Neural crest cell (in vitro differentiated cells): ENCODE measurements around the gene SCN5A. TPM values are rescaled to one million over a fixed set of nuclear protein-coding genes. Genes with fewer than 3 reads are reported as not detected.

Experiments used
- DNase-seq: peaks from one replicate; pipeline ENCODE4 v3.0.0; 2021; ENCODE audit warnings: low read depth, mixed read lengths, low spot score
- H3K27ac Mint-ChIP-seq: one replicate; pipeline ENCODE4 v1.8.0; 2021; ENCODE audit warnings: mild to moderate bottlenecking, mixed read lengths; ENCODE audit not compliant: unreplicated experiment
- H3K27me3 Mint-ChIP-seq: 2 replicates; pipeline ENCODE4 v1.8.0; 2021; ENCODE audit warnings: low read depth, mild to moderate bottlenecking, mixed read lengths
- H3K36me3 Mint-ChIP-seq: 2 replicates; pipeline ENCODE4 v1.8.0; 2021; ENCODE audit warnings: low read depth, mild to moderate bottlenecking, mixed read lengths
- H3K4me1 Mint-ChIP-seq: 2 replicates; pipeline ENCODE4 v1.8.0; 2021; ENCODE audit warnings: mixed read lengths
- H3K4me3 Mint-ChIP-seq: one replicate; pipeline ENCODE4 v1.8.0; 2021; ENCODE audit warnings: mild to moderate bottlenecking, mixed read lengths
- H3K9me3 Mint-ChIP-seq: 2 replicates; pipeline ENCODE4 v1.8.0; 2021; ENCODE audit warnings: mixed read lengths
- CTCF ChIP-seq: fragments of 200-600 bp; sonication (generic); conservative IDR thresholded peaks from 2 replicates; pipeline ENCODE4 v1.5.0; 2021; ENCODE audit warnings: antibody characterized with exemption, mild to moderate bottlenecking
- total RNA-seq: library from RNA; stranded (reverse); gene quantifications from 2 replicates; pipeline ENCODE4 v1.2.1, GENCODE V29; 2021

SCN5A gene
- total RNA-seq, 1 donor from 2014 or later: 1.2 TPM

GRCh38 chr3:38644016-38644661 is 5.3 kb downstream of the SCN5A start:
- H3K4me3 Mint-ChIP-seq: no peak overlapping the region

GRCh38 chr3:38643592-38643991 is 5.9 kb downstream of the SCN5A start:
- peaks cover 9% of the 10 kb centered on the region for H3K4me1 Mint-ChIP-seq
- DNase-seq: no peak

More at GRCh38 chr3:38644016-38644661, 5.3 kb downstream of the SCN5A start:
- H3K27me3 Mint-ChIP-seq: no peaks in the 10 kb centered on the region
- TF ChIP-seq CTCF: no peak
- no peaks in the 10 kb centered on the region for H3K9me3 Mint-ChIP-seq
- H3K36me3 Mint-ChIP-seq: no peaks in the 10 kb centered on the region
- H3K4me1 Mint-ChIP-seq: peaks cover 11% of the 10 kb centered on the region
- no peak for DNase-seq
- no peak overlapping the region for H3K27ac Mint-ChIP-seq

GRCh38 chr3:38643090-38643489 is 6.4 kb downstream of the SCN5A start:
- Mint-ChIP-seq H3K4me1 (peaks cover 7% of the 10 kb centered on the region), H3K9me3 (no peaks in the 10 kb centered on the region), H3K4me3 (no peak overlapping the region), H3K27me3 (no peaks in the 10 kb centered on the region), H3K36me3 (no peaks in the 10 kb centered on the region), H3K27ac (no peak overlapping the region)
- DNase-seq: no peak
- no peak for TF ChIP-seq CTCF

More at GRCh38 chr3:38643592-38643991, 5.9 kb downstream of the SCN5A start:
- Mint-ChIP-seq H3K4me3 (no peak overlapping the region), H3K27me3 (no peaks in the 10 kb centered on the region), H3K36me3 (no peaks in the 10 kb centered on the region), H3K9me3 (no peaks in the 10 kb centered on the region), H3K27ac (peak overlapping the region; percentile 37)
- no peak for TF ChIP-seq CTCF

GRCh38 chr3:38641461-38642110 is 7.9 kb downstream of the SCN5A start:
- no peaks in the 10 kb centered on the region for H3K9me3 Mint-ChIP-seq
- peaks cover 7% of the 10 kb centered on the region for H3K4me1 Mint-ChIP-seq
- H3K36me3 Mint-ChIP-seq: no peaks in the 10 kb centered on the region
- H3K4me3 Mint-ChIP-seq: no peak overlapping the region
- TF ChIP-seq CTCF: no peak
- DNase-seq: no peak
- no peak overlapping the region for H3K27ac Mint-ChIP-seq
- H3K27me3 Mint-ChIP-seq: no peaks in the 10 kb centered on the region

GRCh38 chr3:38640661-38641452 is 8.6 kb downstream of the SCN5A start:
- peak; percentile 48 for DNase-seq
- H3K27ac Mint-ChIP-seq: no peak overlapping the region
- H3K4me1 Mint-ChIP-seq: peaks cover 7% of the 10 kb centered on the region
- no peak for TF ChIP-seq CTCF
- H3K4me3 Mint-ChIP-seq: no peak overlapping the region
- H3K9me3 Mint-ChIP-seq: no peaks in the 10 kb centered on the region
- no peaks in the 10 kb centered on the region for H3K36me3 Mint-ChIP-seq
- peaks cover 5% of the 10 kb centered on the region for H3K27me3 Mint-ChIP-seq
